Ectodermal cell (in vitro differentiated cells): ENCODE data around the gene DCUN1D5. TPM values are rescaled to one million over a fixed set of nuclear protein-coding genes. Genes with fewer than 3 reads are reported as not detected.

Experiments used
- H3K27ac ChIP-seq: 2 replicates; pipeline ENCODE4 v1.7.0; 2013; ENCODE audit warnings: mild to moderate bottlenecking, low read depth, low read length; ENCODE audit not compliant: insufficient read depth, poor library complexity, severe bottlenecking
- H3K27me3 ChIP-seq: 2 replicates; pipeline ENCODE4 v1.7.0; 2013; ENCODE audit warnings: mild to moderate bottlenecking, low read length; ENCODE audit not compliant: insufficient read depth, control insufficient read depth, poor library complexity, severe bottlenecking
- H3K36me3 ChIP-seq: one replicate; pipeline ENCODE4 v1.7.0; 2013; ENCODE audit warnings: low read length; ENCODE audit not compliant: control insufficient read depth, insufficient read depth
- H3K4me1 ChIP-seq: one replicate; pipeline ENCODE4 v1.7.0; 2013; ENCODE audit warnings: low read length; ENCODE audit not compliant: control insufficient read depth, insufficient read depth
- H3K4me3 ChIP-seq: 2 replicates; pipeline ENCODE4 v1.7.0; 2013; ENCODE audit warnings: low read depth, low read length, control low read depth; ENCODE audit not compliant: insufficient read depth
- H3K9me3 ChIP-seq: 2 replicates; pipeline ENCODE4 v1.7.0; 2013; ENCODE audit warnings: mild to moderate bottlenecking, low read length, moderate library complexity; ENCODE audit not compliant: control insufficient read depth
- WGBS, 2 experiments: methylation state at CpG; one replicate each; pipeline ENCODE4 v1.1.7; 2013; ENCODE audit warnings: missing lambda C conversion rate in 2 of 2; 5-methylcytosine and 5-hydroxymethylcytosine counted together
- polyA plus RNA-seq, 4 experiments: library from polyadenylated mRNA; stranded (reverse); fragments of 50-300 nt; gene quantifications; one replicate each; pipeline ENCODE4 v1.2.3, GENCODE V29; 2013

Gene DCUN1D5
- polyA plus RNA-seq (2013, experiment 1 of 4), result 46.8 TPM
- polyA plus RNA-seq (2013, experiment 2 of 4), result 51.0 TPM
- 42.1 TPM for polyA plus RNA-seq (2013, experiment 3 of 4)
- 41.1 TPM for polyA plus RNA-seq (2013, experiment 4 of 4)

DNA sequence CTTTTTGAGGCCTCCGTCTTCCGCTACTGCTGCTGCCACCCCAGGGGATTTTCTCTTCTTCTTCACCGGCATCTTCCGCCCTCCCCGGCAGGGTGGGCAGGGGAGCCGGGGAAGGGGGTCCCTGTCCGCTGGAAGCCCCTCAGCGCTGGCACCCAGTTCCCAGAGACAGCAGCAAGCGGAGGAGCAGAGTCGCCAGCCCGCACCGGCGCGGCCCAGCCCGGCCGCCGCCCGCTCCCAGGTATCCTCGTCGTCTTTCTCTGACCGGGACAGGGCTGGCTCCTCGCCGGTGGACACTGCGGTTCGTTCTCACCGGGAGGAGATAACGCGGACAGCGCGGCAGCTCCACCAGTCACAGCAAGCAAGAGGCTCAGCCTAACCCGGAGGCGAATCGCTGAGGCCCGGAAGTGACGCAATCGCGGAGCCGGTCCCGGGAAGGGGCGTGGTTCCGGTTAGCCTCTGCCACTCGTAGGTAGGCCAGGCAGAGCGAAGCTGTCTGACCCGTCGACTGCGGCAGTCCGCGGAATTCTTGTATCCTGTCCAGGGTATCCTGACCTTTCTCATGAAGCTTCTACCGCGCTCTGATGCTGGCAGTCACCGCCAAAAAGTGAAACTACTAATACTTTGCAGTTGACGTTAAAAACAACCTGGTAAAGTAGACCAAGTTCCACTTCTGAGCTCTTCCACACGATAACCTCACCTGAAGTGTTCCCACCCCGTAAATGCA lies at the start of gene DCUN1D5:
DCUN1D5 (minus strand) TSS at position 360 of the 724 bp plus-strand sequence; CDS start at position 72, 288 bp downstream.
- Histone ChIP-seq H3K4me3 (peak within 1 kb of the TSS; percentile 91), H3K27ac (peak within 1 kb of the TSS; percentile 86), H3K4me1 (no peaks in the 10 kb centered on the region), H3K36me3 (no peaks in the 10 kb centered on the region), H3K27me3 (peaks cover 22% of the 10 kb centered on the region), H3K9me3 (no peaks in the 10 kb centered on the region)
- WGBS, 2 experiments, result 0 to 1% methylated on average over 54 of the region's 54 CpGs

DNA sequence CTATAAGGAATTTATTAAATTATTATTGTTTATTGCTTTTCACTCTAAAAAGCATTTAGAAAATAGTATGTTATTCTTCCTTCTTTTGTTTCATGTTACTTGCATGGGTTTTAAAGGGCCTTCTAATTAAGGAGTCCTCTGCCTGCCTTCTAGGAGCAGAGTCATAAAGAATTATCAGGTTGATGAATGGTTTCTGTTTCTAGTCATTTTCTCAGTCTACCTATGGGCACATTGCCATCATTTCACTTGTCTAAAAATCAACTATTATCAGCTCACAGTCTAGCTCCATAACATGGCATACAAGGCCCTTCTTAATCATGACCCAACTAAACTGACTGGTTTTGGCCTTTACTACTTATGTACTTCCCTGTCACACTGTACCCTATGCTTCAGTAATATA lies 33.5 kb upstream of the DCUN1D5 start:
- Histone ChIP-seq H3K9me3 (no peaks in the 10 kb centered on the region), H3K27me3 (no peaks in the 10 kb centered on the region), H3K36me3 (peaks cover 17% of the 10 kb centered on the region), H3K27ac (no peak overlapping the region), H3K4me1 (no peaks in the 10 kb centered on the region), H3K4me3 (no peak overlapping the region)

DNA sequence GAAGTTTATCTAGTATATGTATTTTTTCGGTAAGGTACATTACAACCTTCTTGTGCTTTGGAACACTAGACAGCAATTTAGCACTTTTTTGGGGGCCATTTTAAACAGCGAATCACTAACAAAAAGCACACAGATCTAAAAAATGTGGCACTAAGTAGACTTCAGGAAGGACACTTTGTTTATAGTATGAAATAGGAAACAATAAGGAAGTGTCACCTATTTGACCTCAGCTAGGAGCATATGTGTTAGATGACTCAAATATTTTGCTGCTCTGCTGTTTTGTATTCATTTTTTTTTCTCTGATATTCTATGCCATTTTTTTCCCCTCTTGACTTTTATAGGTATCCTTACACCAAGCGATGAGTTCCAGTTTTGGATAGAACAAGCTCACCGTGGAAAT lies 22.9 kb upstream of the DCUN1D5 start:
- Histone ChIP-seq H3K4me1 (no peaks in the 10 kb centered on the region), H3K36me3 (peaks cover 9% of the 10 kb centered on the region), H3K9me3 (no peaks in the 10 kb centered on the region), H3K4me3 (no peak overlapping the region), H3K27ac (no peak overlapping the region), H3K27me3 (no peaks in the 10 kb centered on the region)
- WGBS, 2 experiments, result 100% methylated on average over 3 to 4 of the region's 4 CpGs

DNA sequence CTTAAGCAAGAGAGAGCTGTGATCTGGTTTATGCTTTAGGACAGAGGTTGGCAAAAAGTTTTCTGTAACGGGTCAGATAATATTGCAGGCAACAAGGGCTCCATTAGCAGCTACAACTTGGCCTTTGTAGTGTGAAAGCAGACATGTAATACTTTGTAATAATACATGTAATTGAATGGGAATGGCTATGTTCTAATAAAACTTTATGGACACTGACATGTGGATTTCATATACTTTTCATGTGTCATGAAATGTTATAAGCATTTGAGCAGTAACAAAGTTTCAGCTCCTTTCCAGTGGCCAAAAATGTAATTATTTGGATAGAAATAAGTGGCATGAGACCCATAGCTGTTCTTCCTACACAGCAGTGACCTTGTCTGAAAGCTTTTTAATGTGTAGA lies 20.4 kb upstream of the DCUN1D5 start:
- no peak overlapping the region for H3K27ac ChIP-seq
- H3K36me3 ChIP-seq, result peaks cover 9% of the 10 kb centered on the region
- H3K9me3 ChIP-seq, result no peaks in the 10 kb centered on the region
- no peak overlapping the region for H3K4me3 ChIP-seq
- H3K4me1 ChIP-seq, result no peaks in the 10 kb centered on the region
- WGBS, 2 experiments, result 80 to 86% methylated on average over 1 of the region's 1 CpG
- no peaks in the 10 kb centered on the region for H3K27me3 ChIP-seq

DNA sequence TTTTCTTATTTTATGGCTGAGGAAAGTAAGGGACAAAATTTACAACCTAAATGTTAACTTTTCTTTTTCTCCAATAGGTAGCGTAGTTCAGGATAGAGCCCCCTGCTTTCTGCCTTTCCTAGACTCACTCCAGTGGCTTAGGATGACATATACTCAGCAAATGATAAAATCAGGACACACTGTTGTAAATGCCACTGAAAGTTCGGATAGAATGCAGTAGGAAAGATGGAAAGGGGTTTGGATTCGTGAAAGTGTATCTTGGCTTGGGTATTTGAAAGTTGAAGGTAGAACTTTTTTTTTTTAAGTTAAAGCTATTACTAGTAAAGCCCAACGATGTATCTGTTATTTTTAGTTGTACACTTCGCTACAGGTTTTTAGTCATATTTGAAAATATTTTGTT lies 19.4 kb upstream of the DCUN1D5 start:
- Histone ChIP-seq H3K4me3 (no peak overlapping the region), H3K4me1 (no peaks in the 10 kb centered on the region), H3K9me3 (no peaks in the 10 kb centered on the region), H3K36me3 (peaks cover 9% of the 10 kb centered on the region), H3K27me3 (no peaks in the 10 kb centered on the region), H3K27ac (no peak overlapping the region)
- WGBS, 2 experiments, result 95 to 97% methylated on average over 4 to 5 of the region's 5 CpGs

DNA sequence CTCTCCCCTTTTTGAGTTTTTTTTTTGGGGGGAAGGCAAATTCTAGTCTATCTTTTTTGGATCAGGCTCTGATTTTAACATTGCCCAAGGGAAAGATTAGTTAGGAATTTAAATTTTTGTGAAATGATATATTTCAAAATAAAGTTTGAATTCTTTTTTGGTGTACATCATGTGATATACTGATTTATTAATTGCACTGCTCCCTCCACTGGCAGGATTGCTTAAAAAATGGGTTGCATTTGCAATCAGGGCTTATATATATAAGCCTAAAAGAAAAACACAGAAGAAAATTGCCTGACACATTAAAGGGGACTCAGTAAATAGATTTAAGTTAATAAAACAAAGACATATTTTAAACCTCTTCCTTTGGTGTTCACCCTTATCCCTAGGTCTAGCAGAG lies 18.4 kb upstream of the DCUN1D5 start:
- Histone ChIP-seq H3K4me1 (no peaks in the 10 kb centered on the region), H3K27me3 (no peaks in the 10 kb centered on the region), H3K4me3 (peak overlapping the region; percentile 76), H3K27ac (no peak overlapping the region), H3K36me3 (peaks cover 9% of the 10 kb centered on the region), H3K9me3 (no peaks in the 10 kb centered on the region)

DNA sequence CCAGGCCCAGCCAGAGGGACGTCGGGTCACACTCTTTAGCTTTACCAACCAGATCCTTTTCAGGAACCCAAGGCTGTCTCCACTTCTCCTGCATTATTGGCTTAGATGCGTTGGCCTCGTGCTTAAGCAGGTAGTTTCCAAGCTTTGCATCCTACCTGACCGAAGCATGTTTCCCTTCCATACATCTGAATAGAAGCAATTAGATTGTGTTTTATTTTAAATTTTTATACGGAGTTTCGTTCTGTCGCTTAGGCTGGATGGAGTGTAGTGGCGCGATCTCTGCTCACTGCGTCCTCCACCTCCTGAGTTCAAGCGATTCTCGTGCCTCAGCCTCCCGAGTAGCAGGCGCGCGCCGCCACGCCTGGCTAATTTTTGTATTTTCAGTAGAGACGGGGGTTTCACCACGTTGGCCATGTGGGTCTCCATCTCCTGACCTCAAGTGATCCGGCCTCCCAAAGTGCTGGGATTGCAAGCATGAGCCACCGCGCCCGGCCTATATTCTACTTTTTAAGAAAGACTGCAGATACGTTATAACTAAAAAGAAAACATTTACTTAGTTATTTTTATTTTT lies 17.9 kb upstream of the DCUN1D5 start:
- WGBS, 2 experiments, result 19 to 20% methylated on average over 24 to 25 of the region's 26 CpGs
- Histone ChIP-seq H3K4me3 (peak overlapping the region; percentile 76), H3K27ac (peak overlapping the region; percentile 89), H3K27me3 (no peaks in the 10 kb centered on the region), H3K36me3 (peaks cover 6% of the 10 kb centered on the region), H3K4me1 (no peaks in the 10 kb centered on the region), H3K9me3 (no peaks in the 10 kb centered on the region)

DNA sequence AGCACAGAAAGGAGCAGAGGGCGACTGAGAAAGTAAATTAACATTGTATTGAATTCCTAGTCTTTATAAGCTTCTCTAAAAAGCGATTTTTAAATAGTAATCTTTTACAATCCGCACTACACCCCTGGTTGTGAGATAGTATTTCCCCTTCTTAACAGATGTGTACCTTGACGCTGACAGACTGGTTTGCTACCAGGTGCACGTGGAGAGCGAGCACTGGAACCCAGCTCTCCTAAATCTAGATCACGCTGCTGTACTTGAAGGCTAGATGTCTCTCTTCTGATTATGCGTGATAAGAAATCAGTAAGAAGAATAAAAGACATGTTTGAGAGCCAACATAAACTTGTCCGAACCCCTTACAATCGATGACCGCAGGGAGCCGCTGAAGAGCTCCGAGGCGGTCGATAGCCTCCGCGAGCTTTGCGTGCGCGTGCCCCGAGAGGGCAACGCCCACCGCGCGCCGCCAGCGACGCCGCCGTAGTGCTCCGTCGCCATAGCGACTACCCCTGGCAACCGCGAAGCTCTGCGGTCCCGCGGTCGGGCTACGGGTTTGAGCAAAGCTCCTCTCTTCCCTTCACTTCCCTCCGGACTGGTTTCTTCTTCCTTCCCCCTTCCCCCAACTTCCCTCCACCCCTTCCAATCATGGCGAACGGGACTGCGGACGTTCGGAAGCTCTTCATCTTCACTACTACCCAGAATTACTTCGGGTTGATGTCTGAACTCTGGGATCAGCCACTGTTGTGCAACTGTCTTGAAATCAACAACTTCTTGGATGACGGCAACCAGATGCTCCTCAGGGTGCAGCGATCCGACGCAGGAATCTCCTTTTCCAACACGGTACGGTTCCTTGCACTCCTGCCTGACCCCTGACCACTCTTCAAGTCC lies 17.2 kb upstream of the DCUN1D5 start, which contains the start of gene DYNC2H1:
DYNC2H1 (plus strand) TSS at position 494 of the 885 bp plus-strand sequence; CDS start at position 643, 149 bp downstream.
- H3K4me3 ChIP-seq, result peak within 1 kb of the TSS; percentile 76
- no peaks in the 10 kb centered on the region for H3K9me3 ChIP-seq
- no peaks in the 10 kb centered on the region for H3K27me3 ChIP-seq
- 1 to 3% methylated on average over 50 to 53 of the region's 53 CpGs for WGBS, 2 experiments
- H3K36me3 ChIP-seq, result no peaks in the 10 kb centered on the region
- H3K27ac ChIP-seq, result peak within 1 kb of the TSS; percentile 89
- no peaks in the 10 kb centered on the region for H3K4me1 ChIP-seq

DNA sequence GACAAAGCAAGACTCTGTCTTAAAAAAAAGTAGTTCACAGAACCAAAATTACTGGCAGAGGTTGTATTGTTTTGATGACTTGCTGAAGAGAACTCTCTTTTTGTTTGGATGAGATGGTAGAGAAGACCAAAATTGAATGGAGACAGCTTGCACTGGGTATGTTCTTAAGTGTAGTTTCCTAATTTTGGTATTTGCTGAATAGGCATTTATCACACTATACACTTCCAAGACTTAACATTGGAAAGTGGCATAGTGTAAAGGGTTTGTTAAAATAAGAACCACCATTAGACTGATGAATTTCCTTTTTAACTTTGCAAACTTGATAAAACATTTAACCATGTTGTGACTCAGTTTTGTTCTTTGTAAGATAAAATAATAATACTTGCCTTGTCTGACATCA lies 5.3 kb upstream of the DCUN1D5 start:
- no peaks in the 10 kb centered on the region for H3K9me3 ChIP-seq
- peaks cover 22% of the 10 kb centered on the region for H3K27me3 ChIP-seq
- H3K4me3 ChIP-seq, result no peak overlapping the region
- H3K36me3 ChIP-seq, result no peaks in the 10 kb centered on the region
- no peaks in the 10 kb centered on the region for H3K4me1 ChIP-seq
- H3K27ac ChIP-seq, result no peak overlapping the region
